ENCODE results near the gene EPB41.

DNA sequence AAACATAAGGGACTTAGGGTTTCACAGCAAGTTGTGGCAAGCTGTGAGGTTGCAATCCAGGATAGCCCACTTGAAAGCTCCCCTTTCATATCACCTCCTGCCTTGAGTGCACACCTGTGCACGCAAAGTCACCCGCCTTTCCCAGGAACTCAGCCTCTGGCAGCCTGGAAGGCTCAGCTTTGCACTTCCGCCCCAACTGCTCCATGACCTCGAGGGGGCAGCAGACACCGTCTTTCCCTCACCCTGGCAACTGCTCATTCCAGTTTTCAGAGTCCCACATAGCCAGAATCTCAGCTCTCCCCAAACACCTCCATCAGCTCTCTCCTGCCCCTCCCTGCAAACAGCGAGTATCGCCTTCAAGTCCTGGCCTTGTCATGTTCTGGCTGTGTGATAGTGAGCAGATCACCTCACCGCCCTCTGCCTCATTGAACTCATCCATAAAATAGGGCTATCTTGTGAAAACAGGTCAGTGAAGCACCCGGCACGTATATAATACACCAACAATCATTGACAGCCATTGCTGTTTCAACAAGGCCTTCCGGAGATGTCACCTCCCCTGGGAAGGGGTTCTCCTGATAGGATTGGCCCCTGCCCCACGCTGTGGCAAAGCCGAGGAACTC, 32.2 kb upstream of the EPB41 start:
- TF ChIP-seq JUNB (IDR thresholded peaks at IDR 0.05; ENCODE audit: unreplicated experiment): no peak
- TF ChIP-seq EZH2 (IDR thresholded peaks at IDR 0.05; ENCODE audit: low read depth, unreplicated experiment): no peak
- TF ChIP-seq, protein P1, sequence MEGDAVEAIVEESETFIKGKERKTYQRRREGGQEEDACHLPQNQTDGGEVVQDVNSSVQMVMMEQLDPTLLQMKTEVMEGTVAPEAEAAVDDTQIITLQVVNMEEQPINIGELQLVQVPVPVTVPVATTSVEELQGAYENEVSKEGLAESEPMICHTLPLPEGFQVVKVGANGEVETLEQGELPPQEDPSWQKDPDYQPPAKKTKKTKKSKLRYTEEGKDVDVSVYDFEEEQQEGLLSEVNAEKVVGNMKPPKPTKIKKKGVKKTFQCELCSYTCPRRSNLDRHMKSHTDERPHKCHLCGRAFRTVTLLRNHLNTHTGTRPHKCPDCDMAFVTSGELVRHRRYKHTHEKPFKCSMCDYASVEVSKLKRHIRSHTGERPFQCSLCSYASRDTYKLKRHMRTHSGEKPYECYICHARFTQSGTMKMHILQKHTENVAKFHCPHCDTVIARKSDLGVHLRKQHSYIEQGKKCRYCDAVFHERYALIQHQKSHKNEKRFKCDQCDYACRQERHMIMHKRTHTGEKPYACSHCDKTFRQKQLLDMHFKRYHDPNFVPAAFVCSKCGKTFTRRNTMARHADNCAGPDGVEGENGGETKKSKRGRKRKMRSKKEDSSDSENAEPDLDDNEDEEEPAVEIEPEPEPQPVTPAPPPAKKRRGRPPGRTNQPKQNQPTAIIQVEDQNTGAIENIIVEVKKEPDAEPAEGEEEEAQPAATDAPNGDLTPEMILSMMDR (conservative IDR thresholded peaks at IDR 0.05; ENCODE audit: low read depth in 2 of 2): peak; percentile 87 to 100
